Gastrocnemius medialis (tissue), 4 donors: ENCODE measurements around the gene ADAMTS18. TPM values are rescaled to one million over a fixed set of nuclear protein-coding genes. Genes with fewer than 3 reads are reported as not detected.

ENCODE experiments used
- ATAC-seq, 2 donors: fragments of 150-250 bp; one replicate each; pipeline ENCODE4 v1.9.1; 2016
- DNase-seq, 2 donors: peaks; one replicate each; pipeline ENCODE4 v3.0.0-alpha.2; 2019
- H3K27ac ChIP-seq, 4 donors: fragments of 200-600 bp; sonication (generic); 1 replicate in 1 of 4; 2 replicates in 3 of 4; pipeline ENCODE4 v1.5.1; 2016 to 2018; ENCODE audit warnings: mild to moderate bottlenecking in 2 of 4, moderate library complexity in 1 of 4
- H3K27me3 ChIP-seq, 3 donors: fragments of 200-600 bp; sonication (generic) in 2 of 3; 1 replicate in 1 of 3; 2 replicates in 2 of 3; pipeline versions ENCODE4 v1.5.1 to v1.6.0; 2016 to 2019; ENCODE audit warnings: mild to moderate bottlenecking in 1 of 3, moderate library complexity in 1 of 3
- H3K36me3 ChIP-seq, 2 donors: fragments of 200-600 bp; sonication (generic) in 1 of 2; one replicate each; pipeline ENCODE4 v1.5.1; 2017 to 2018
- H3K4me1 ChIP-seq, 2 donors: fragments of 200-600 bp; sonication (generic) in 1 of 2; one replicate each; pipeline ENCODE4 v1.5.1; 2016 to 2017; ENCODE audit warnings: mild to moderate bottlenecking in 2 of 2
- H3K4me3 ChIP-seq, 4 donors: fragments of 200-600 bp; sonication (generic) in 3 of 4; 1 replicate in 1 of 4; 2 replicates in 3 of 4; pipeline ENCODE4 v1.5.1; 2016 to 2019; ENCODE audit warnings: mild to moderate bottlenecking in 2 of 4
- H3K9me3 ChIP-seq, 3 donors: fragments of 200-600 bp; sonication (generic) in 2 of 3; 1 replicate in 1 of 3; 2 replicates in 2 of 3; pipeline ENCODE4 v1.5.1; 2016 to 2019
- POLR2A ChIP-seq, 2 donors: fragments of 450-650 bp; IDR thresholded peaks; one replicate each; pipeline ENCODE4 v1.6.1; 2017; ENCODE audit warnings: antibody characterized with exemption in 2 of 2, mild to moderate bottlenecking in 2 of 2, moderate library complexity in 2 of 2
- in situ Hi-C, 4 donors: fragments of 200-750 bp; cut with MboI; loops; one replicate each; pipeline versions ENCODE4 v1.15.0 to v1.8.0; 2017; ENCODE audit warnings: low sequenced_read_pairs in 4 of 4
- intact Hi-C: fragments of 100-400 bp; cut with DNase I; formaldehyde crosslinking; loops from one replicate; pipeline ENCODE4 v1.15.1; 2023; ENCODE audit warnings: low total_unique reads
- total RNA-seq, 4 donors: library from RNA; depleted of rRNA; stranded (reverse); fragments of >200 nt; gene quantifications; one replicate each; pipeline versions ENCODE4 v1.1.0 to v1.2.3, GENCODE V29; 2016
- TF ChIP-seq, protein P1 (sequence below), 5 experiments: fragments of 450-650 bp in 3 of 5; fragments of 200-600 bp in 2 of 5; sonication (generic) in 2 of 5; IDR thresholded peaks in 4 of 5; conservative IDR thresholded peaks in 1 of 5; 1 replicate in 4 of 5; 2 replicates in 1 of 5; pipeline ENCODE4 v1.5.1; 2016 to 2019; ENCODE audit warnings: antibody characterized with exemption in 5 of 5, mild to moderate bottlenecking in 3 of 5, moderate library complexity in 3 of 5

Gene ADAMTS18
- total RNA-seq, 4 donors from 2014 or later = 0.82 TPM; not detected in 3

DNA sequence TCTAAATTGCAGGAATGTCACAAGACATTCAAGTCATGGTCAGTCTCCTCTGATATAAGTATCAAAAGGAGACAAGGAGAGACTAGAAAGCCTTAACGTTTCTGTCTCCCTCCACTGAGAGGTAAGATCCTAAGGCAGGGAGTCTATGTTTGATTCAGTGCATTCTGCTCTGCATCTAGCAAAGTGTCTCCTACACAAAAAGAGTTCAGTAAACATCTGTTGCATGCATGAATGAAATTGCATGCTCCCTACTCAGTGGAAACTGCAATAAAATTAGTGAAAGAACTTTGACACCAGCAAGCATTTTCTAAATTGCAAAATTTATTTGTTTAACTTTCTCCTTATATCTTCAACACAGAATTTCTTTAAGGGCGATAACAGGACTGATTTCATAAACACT lies 111.1 kb downstream of the ADAMTS18 start:
- Histone ChIP-seq H3K36me3 (no peaks in the 10 kb centered on the region), H3K9me3 (no peaks in the 10 kb centered on the region), H3K27me3 (no peaks in the 10 kb centered on the region), H3K4me1 (no peaks in the 10 kb centered on the region), H3K4me3 (no peak overlapping the region), H3K27ac (no peak overlapping the region)
- in situ Hi-C loops (no loop called here), intact Hi-C loops (no loop called here)
- no peak for ATAC-seq
- TF ChIP-seq, protein P1, sequence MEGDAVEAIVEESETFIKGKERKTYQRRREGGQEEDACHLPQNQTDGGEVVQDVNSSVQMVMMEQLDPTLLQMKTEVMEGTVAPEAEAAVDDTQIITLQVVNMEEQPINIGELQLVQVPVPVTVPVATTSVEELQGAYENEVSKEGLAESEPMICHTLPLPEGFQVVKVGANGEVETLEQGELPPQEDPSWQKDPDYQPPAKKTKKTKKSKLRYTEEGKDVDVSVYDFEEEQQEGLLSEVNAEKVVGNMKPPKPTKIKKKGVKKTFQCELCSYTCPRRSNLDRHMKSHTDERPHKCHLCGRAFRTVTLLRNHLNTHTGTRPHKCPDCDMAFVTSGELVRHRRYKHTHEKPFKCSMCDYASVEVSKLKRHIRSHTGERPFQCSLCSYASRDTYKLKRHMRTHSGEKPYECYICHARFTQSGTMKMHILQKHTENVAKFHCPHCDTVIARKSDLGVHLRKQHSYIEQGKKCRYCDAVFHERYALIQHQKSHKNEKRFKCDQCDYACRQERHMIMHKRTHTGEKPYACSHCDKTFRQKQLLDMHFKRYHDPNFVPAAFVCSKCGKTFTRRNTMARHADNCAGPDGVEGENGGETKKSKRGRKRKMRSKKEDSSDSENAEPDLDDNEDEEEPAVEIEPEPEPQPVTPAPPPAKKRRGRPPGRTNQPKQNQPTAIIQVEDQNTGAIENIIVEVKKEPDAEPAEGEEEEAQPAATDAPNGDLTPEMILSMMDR (IDR thresholded peaks at IDR 0.05 in 4 of 5, conservative IDR thresholded peaks at IDR 0.05 in 1 of 5) = no peak
- TF ChIP-seq POLR2A (IDR thresholded peaks at IDR 0.05) = no peak
- DNase-seq = no peak

DNA sequence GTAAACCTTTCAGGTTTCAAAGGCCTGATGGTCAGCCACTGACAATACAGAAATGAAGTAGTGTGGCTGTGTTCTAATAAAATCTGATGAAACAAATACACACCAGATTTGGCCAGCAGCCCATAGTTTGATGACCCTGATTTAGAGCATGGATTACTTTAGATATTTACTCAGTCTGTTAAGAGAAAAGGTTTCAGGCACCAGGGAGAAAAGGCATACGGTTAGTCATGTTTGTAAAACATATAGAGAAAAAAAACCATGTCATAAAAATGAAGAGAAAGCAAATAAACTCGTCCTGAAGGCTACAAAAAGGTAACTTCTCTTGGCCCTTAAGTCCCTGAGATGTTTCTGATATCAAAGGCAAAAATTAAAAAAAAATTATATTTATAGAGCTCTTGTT lies 112.1 kb downstream of the ADAMTS18 start:
- intact Hi-C loops = no loop called here
- no peak for DNase-seq

GRCh38 chr16:77317059-77317458 lies 117.8 kb downstream of the ADAMTS18 start:
- no peaks in the 10 kb centered on the region for H3K27me3 ChIP-seq
- DNase-seq (no peak), ATAC-seq (no peak)
- no peaks in the 10 kb centered on the region for H3K9me3 ChIP-seq
- intact Hi-C loops = no loop called here
- TF ChIP-seq, protein P1 (IDR thresholded peaks at IDR 0.05 in 4 of 5, conservative IDR thresholded peaks at IDR 0.05 in 1 of 5) = no peak
- no peak for TF ChIP-seq POLR2A (IDR thresholded peaks at IDR 0.05)
- no peak overlapping the region for H3K4me3 ChIP-seq
- in situ Hi-C loops = no loop called here
- H3K4me1 ChIP-seq = no peaks in the 10 kb centered on the region
- H3K27ac ChIP-seq = no peak overlapping the region
- H3K36me3 ChIP-seq = no peaks in the 10 kb centered on the region

More for the DNA sequence above, 112.1 kb downstream of the ADAMTS18 start:
- no peak for TF ChIP-seq POLR2A (IDR thresholded peaks at IDR 0.05)
- TF ChIP-seq, protein P1 (IDR thresholded peaks at IDR 0.05 in 4 of 5, conservative IDR thresholded peaks at IDR 0.05 in 1 of 5) = no peak
- Histone ChIP-seq H3K27ac (no peak overlapping the region), H3K36me3 (no peaks in the 10 kb centered on the region), H3K4me3 (no peak overlapping the region), H3K4me1 (no peaks in the 10 kb centered on the region), H3K27me3 (no peaks in the 10 kb centered on the region), H3K9me3 (no peaks in the 10 kb centered on the region)
- in situ Hi-C loops = no loop called here
- no peak for ATAC-seq

GRCh38 chr16:77310877-77311276 lies 124.0 kb downstream of the ADAMTS18 start:
- Histone ChIP-seq H3K4me3 (no peak overlapping the region), H3K4me1 (no peaks in the 10 kb centered on the region), H3K27me3 (no peaks in the 10 kb centered on the region), H3K9me3 (no peaks in the 10 kb centered on the region), H3K27ac (no peak overlapping the region), H3K36me3 (no peaks in the 10 kb centered on the region)
- ATAC-seq (no peak), DNase-seq (no peak)
- intact Hi-C loops = no loop called here
- in situ Hi-C loops = no loop called here
- TF ChIP-seq POLR2A (IDR thresholded peaks at IDR 0.05) = no peak
- TF ChIP-seq, protein P1 (IDR thresholded peaks at IDR 0.05 in 4 of 5, conservative IDR thresholded peaks at IDR 0.05 in 1 of 5) = no peak

GRCh38 chr16:77308163-77308561 lies 126.7 kb downstream of the ADAMTS18 start:
- TF ChIP-seq, protein P1 (IDR thresholded peaks at IDR 0.05 in 4 of 5, conservative IDR thresholded peaks at IDR 0.05 in 1 of 5) = no peak
- TF ChIP-seq POLR2A (IDR thresholded peaks at IDR 0.05) = no peak
- Histone ChIP-seq H3K27me3 (no peaks in the 10 kb centered on the region), H3K36me3 (no peaks in the 10 kb centered on the region), H3K27ac (no peak overlapping the region), H3K4me1 (no peaks in the 10 kb centered on the region), H3K9me3 (no peaks in the 10 kb centered on the region), H3K4me3 (no peak overlapping the region)
- no peak for DNase-seq
- no peak for ATAC-seq
- in situ Hi-C loops (no loop called here), intact Hi-C loops (no loop called here)
